ENCODE results near the gene MMAB. TPM values are rescaled to one million over a fixed set of nuclear protein-coding genes. Genes with fewer than 3 reads are reported as not detected.

MMAB gene
- total RNA-seq, 1 donor from 2014 or later: 43.5 TPM

- H3K36me3 ChIP-seq: peaks cover 48 to 68% of the 10 kb centered on the region in 2 donors
- no peaks in the 10 kb centered on the region for H3K4me1 ChIP-seq
- intact Hi-C loops (cut with DNase I): no loop called here
Measured at GRCh38 chr12:109581856-109582255, 8.6 kb upstream of the MMAB start.

DNA sequence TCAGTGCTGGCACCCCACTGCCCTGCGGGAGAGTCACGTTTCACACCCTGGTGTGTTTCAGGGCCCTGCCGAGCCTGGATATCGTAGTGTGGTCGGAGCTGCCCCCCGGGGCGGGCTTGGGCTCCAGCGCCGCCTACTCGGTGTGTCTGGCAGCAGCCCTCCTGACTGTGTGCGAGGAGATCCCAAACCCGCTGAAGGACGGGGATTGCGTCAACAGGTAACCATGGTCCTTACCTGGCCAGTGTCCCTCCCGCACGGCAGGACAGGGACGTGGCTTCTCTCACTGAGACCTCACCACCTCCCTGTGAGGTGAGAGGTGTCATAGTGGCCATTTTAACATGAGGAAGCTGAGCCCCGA, 8.0 kb upstream of the MMAB start:
- intact Hi-C loops (cut with DNase I): no loop called here
- Histone ChIP-seq H3K27ac (no peak overlapping the region), H3K9me3 (no peaks in the 10 kb centered on the region), H3K4me1 (no peaks in the 10 kb centered on the region), H3K4me3 (no peak overlapping the region), H3K27me3 (no peaks in the 10 kb centered on the region), H3K36me3 (peaks cover 50 to 63% of the 10 kb centered on the region in 2 donors)
- TF ChIP-seq CTCF (IDR thresholded peaks at IDR 0.05): no peak
- DNase-seq (ENCODE audit: low spot score in 2 of 2): no peak

More at GRCh38 chr12:109581856-109582255, 8.6 kb upstream of the MMAB start:
- no peak for TF ChIP-seq CTCF (IDR thresholded peaks at IDR 0.05)
- DNase-seq (ENCODE audit: low spot score in 2 of 2): no peak
- Histone ChIP-seq H3K4me3 (no peak overlapping the region), H3K27ac (no peak overlapping the region), H3K9me3 (no peaks in the 10 kb centered on the region), H3K27me3 (no peaks in the 10 kb centered on the region)

DNA sequence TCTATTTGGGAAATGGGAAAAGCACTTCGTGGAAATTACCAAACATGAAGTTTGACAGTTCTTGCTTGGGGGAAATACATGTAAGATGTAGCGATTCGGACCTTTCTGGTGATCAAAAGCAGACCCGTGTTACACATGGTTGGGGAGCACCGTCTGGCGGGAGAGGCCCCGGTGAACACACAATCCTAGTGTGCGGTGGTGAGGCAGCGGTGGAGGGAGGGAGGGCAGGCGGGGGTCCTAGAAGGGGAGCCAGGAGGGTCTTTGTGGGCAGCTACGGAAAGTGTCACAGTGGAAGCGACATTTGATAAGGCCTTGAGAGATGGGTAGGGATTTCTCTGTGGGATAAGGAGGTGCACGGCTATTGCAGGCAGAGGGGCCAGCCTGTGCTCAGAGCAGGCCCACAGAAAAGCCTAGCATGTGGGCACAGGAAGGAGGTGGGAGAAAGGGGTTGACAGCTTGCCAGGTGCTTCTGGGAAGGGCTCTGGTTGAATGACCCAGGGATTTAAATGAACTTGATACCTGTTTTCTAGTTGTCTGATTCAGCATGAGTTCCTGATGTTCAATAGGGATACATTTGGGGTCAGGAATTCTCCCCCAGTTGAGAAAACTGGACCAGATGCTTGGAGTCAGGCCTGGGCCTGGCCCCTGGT, 7.5 kb upstream of the MMAB start:
- no peaks in the 10 kb centered on the region for H3K9me3 ChIP-seq
- H3K4me1 ChIP-seq: no peaks in the 10 kb centered on the region
- H3K36me3 ChIP-seq: peaks cover 50 to 63% of the 10 kb centered on the region in 2 donors
- intact Hi-C loops (cut with DNase I): no loop called here
- H3K27me3 ChIP-seq: no peaks in the 10 kb centered on the region
- no peak for DNase-seq (ENCODE audit: low spot score in 2 of 2)
- H3K27ac ChIP-seq: no peak overlapping the region
- TF ChIP-seq CTCF (IDR thresholded peaks at IDR 0.05): no peak
- no peak overlapping the region for H3K4me3 ChIP-seq

- no peak for DNase-seq (ENCODE audit: low spot score in 2 of 2)
- intact Hi-C loops (cut with DNase I): no loop called here
- TF ChIP-seq CTCF (IDR thresholded peaks at IDR 0.05): no peak
- Histone ChIP-seq H3K4me1 (no peaks in the 10 kb centered on the region), H3K27ac (no peak overlapping the region), H3K27me3 (no peaks in the 10 kb centered on the region), H3K36me3 (peaks cover 48 to 63% of the 10 kb centered on the region in 2 donors), H3K4me3 (no peak overlapping the region), H3K9me3 (no peaks in the 10 kb centered on the region)
Measured at GRCh38 chr12:109580272-109580671, 7.0 kb upstream of the MMAB start.

GRCh38 chr12:109579639-109580038, 6.3 kb upstream of the MMAB start:
- Histone ChIP-seq H3K36me3 (peaks cover 48 to 63% of the 10 kb centered on the region in 2 donors), H3K27me3 (no peaks in the 10 kb centered on the region), H3K4me3 (no peak overlapping the region), H3K27ac (no peak overlapping the region), H3K4me1 (peaks cover 0 to 1% of the 10 kb centered on the region in 2 donors), H3K9me3 (no peaks in the 10 kb centered on the region)
- no peak for TF ChIP-seq CTCF (IDR thresholded peaks at IDR 0.05)
- DNase-seq (ENCODE audit: low spot score in 2 of 2): no peak
- intact Hi-C loops (cut with DNase I): loop anchor here (10.0 kb wide), 4 partner anchors 105 to 1955 kb away; partner anchors contain the start of genes FICD, KCTD10 and UBE3B

Measured in ascending aorta (tissue), 2 donors.